H1 (cell line): ENCODE results near the gene GBP6.

Source experiments
- CTCF ChIP-seq, 3 experiments: IDR thresholded peaks; 1 replicate in 2 of 3; 2 replicates in 1 of 3; pipeline versions ENCODE4 v1.5.1 to v1.6.1; 2011; ENCODE audit warnings: low read length in 3 of 3, mild to moderate bottlenecking in 3 of 3, inconsistent platforms in 2 of 3, low read depth in 1 of 3, moderate library complexity in 1 of 3; ENCODE audit not compliant: insufficient read depth in 1 of 3; ENCODE audit errors: control extremely low read depth in 1 of 3
- SUZ12 ChIP-seq: fragments of 200-600 bp; sonication (generic); IDR thresholded peaks from 2 replicates; pipeline ENCODE4 v1.6.1; 2012; ENCODE audit warnings: mild to moderate bottlenecking, inconsistent platforms, low read length, moderate library complexity, mixed read lengths

DNA sequence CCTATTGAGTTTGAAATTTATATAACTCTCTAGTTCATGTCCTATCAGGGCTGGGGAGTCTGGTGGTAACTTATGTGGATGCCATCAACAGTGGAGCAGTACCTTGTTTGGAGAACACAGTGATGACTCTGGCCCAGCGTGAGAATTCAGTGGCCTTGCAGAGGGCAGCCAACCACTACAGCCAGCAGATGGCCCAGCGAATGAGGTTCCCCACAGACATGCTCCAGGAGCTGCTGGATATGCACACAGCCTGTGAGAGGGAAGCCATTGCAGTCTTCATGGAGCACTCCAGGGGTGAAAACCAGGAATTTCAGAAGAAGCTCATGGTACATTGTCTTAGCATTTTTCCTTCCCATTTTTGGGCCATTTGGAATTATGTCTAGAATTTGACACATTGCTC lies 32.0 kb upstream of the GBP6 start:
- TF ChIP-seq CTCF (IDR thresholded peaks at IDR 0.05; ENCODE audit: control extremely low read depth in 1 of 3, insufficient read depth in 1 of 3, low read depth in 1 of 3, low read length in 3 of 3): no peak
- no peak for TF ChIP-seq SUZ12
